Astrocyte (in vitro differentiated cells and primary cell): ENCODE measurements around the gene PRKAG2.

Experiments
- EZH2 ChIP-seq: IDR thresholded peaks from 2 replicates; pipeline ENCODE4 v1.6.1; 2012; ENCODE audit warnings: mild to moderate bottlenecking, low read length, inconsistent platforms; ENCODE audit not compliant: insufficient read depth
- TF ChIP-seq, protein P1 (sequence below): IDR thresholded peaks from 2 replicates; pipeline ENCODE4 v1.5.1; 2011; ENCODE audit warnings: low read depth, mild to moderate bottlenecking, inconsistent platforms, low read length, moderate library complexity; ENCODE audit not compliant: insufficient read depth

DNA sequence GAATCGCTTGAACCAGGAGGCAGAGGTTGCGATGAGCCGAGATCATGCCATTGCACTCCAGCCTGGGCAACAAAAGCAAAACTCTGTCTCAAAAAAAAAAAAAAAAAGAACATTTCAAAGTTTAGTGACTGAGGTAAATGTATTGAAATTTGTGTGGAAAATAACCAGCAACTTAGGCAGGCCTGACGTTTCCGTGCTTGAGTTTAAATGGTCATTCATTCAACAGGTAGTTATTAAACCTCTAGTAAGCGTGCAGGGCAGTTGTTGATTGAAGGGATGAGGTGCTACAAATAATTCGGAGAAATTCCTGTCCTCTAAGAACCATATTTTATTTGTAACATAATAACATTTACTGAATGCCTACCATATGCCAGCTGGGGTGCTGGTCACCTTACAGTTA is 135.3 kb downstream of the PRKAG2 start:
- TF ChIP-seq, protein P1, sequence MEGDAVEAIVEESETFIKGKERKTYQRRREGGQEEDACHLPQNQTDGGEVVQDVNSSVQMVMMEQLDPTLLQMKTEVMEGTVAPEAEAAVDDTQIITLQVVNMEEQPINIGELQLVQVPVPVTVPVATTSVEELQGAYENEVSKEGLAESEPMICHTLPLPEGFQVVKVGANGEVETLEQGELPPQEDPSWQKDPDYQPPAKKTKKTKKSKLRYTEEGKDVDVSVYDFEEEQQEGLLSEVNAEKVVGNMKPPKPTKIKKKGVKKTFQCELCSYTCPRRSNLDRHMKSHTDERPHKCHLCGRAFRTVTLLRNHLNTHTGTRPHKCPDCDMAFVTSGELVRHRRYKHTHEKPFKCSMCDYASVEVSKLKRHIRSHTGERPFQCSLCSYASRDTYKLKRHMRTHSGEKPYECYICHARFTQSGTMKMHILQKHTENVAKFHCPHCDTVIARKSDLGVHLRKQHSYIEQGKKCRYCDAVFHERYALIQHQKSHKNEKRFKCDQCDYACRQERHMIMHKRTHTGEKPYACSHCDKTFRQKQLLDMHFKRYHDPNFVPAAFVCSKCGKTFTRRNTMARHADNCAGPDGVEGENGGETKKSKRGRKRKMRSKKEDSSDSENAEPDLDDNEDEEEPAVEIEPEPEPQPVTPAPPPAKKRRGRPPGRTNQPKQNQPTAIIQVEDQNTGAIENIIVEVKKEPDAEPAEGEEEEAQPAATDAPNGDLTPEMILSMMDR: no peak
- no peak for TF ChIP-seq EZH2
